Ishikawa (cell line): ENCODE results near the gene PSEN1.

Experiments used
- CEBPB ChIP-seq: IDR thresholded peaks from 2 replicates; pipeline ENCODE4 v1.6.1; 2012
- CREB1 ChIP-seq: IDR thresholded peaks from 2 replicates; pipeline ENCODE4 v1.6.1; 2012; ENCODE audit warnings: low read depth
- EGR1 ChIP-seq: IDR thresholded peaks from 2 replicates; pipeline ENCODE4 v1.6.1; 2012
- EP300 ChIP-seq: IDR thresholded peaks from 2 replicates; pipeline ENCODE4 v1.6.1; 2012; ENCODE audit warnings: borderline replicate concordance
- FOXM1 ChIP-seq: IDR thresholded peaks from 2 replicates; pipeline ENCODE4 v1.6.1; 2012; ENCODE audit warnings: low read depth, borderline replicate concordance
- MAX ChIP-seq: IDR thresholded peaks from 2 replicates; pipeline ENCODE4 v1.6.1; 2012
- NFIC ChIP-seq: IDR thresholded peaks from 2 replicates; pipeline ENCODE4 v1.6.1; 2012
- RAD21 ChIP-seq: IDR thresholded peaks from 2 replicates; pipeline ENCODE4 v1.6.1; 2012; ENCODE audit warnings: low read depth
- REST ChIP-seq: IDR thresholded peaks from 2 replicates; pipeline ENCODE4 v1.6.1; 2012; ENCODE audit warnings: low read depth, mild to moderate bottlenecking
- TEAD4 ChIP-seq: IDR thresholded peaks from 2 replicates; pipeline ENCODE4 v1.6.1; 2012
- USF1 ChIP-seq: IDR thresholded peaks from 2 replicates; pipeline ENCODE4 v1.6.1; 2012
- YY1 ChIP-seq: IDR thresholded peaks from 2 replicates; pipeline ENCODE4 v1.6.1; 2012; ENCODE audit warnings: low read depth

- TF ChIP-seq EP300 = no peak
- no peak for TF ChIP-seq CEBPB
- no peak for TF ChIP-seq MAX
- TF ChIP-seq NFIC = no peak
- TF ChIP-seq REST = no peak
- TF ChIP-seq YY1 = no peak
- no peak for TF ChIP-seq TEAD4
- no peak for TF ChIP-seq RAD21
- no peak for TF ChIP-seq EGR1
- TF ChIP-seq FOXM1 = no peak
- TF ChIP-seq CREB1 = no peak
- TF ChIP-seq USF1 = no peak
Measured at GRCh38 chr14:73188501-73188911, 52.2 kb downstream of the PSEN1 start.
